GM18868 (cell line): ENCODE results near the gene HSF4.

Experiments
- ATAC-seq: cut with Tn5 transposase; IDR thresholded peaks from one replicate; pipeline ENCODE4 v1.9.1; 2021; ENCODE audit warnings: mild to moderate bottlenecking, moderate library complexity; ENCODE audit not compliant: unreplicated experiment

Gene HSF4

DNA sequence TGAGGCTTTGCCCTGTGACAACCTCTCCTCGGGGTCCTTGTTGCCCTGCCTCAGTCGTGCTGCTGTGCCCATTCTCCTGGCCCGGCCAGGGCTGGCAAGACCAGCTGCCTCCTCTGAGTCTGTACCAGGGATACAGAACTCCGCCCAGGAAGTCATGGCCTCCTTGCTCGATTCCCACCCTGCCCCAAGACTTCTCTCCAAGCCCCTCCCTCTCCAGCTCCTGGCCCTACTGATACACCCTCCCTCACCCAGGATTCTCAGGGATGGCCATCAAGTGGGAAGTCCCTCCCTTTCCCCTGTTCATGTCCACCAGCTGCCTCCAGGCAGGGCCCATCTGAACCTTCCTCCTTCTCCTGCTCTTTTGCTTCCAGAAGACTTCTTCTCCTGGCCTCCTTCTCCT lies 51.2 kb downstream of the HSF4 start:
- ATAC-seq, result no peak

DNA sequence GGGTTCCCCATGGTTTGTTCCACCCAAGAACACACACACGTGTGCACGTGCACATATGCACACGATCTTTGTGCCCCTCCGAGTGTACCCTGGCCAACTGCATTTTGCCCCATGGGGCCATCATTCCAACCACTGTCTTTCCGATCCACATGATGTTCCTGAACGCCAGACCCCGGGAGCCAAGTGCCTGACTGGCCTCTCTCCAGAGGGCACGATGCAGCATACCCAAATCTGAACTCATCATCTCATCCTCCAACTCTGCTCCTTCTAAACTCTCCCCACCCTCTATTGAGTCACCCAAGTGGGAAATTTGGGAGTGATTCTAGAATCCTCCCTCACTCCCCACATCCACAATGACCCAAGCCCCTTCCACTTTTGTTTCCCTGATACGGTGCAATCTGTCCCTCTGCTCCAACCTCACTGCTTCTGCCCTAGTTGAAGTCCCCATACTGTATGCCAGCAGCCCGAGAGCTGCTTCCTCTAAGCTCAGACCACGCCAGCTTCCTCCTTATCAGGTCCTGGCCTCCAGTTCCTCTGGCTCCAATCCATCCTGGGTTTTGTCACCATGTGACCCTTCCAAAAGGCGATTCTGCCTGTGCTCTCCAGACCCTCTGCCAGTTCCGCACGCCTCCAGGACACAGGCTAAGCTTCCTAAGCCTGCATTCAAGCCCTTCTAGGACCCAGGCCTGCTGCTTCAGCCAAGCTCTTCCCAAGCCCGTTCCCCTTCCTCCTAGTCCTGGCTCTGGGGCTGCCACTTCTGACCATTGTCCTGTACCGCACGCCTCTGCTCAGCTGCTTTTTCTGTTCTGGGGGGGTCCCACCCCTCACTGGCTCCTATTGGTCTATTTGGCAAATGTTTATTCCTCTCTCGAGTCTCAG lies 52.3 kb downstream of the HSF4 start:
- ATAC-seq, result no peak
